SK-N-SH treated with all-trans-retinoic acid at 6 μM for 48 hours (cell line): ENCODE results near the gene RRAS2.

Experiments
- ARNTL ChIP-seq: fragments of 450-650 bp; formaldehyde crosslinking; IDR thresholded peaks from 2 replicates; pipeline ENCODE4 v1.5.0; 2020; ENCODE audit warnings: low read depth, mild to moderate bottlenecking, moderate library complexity, borderline replicate concordance
- OSR1 ChIP-seq: fragments of 250-450 bp; sonication (Bioruptor Pico); IDR thresholded peaks from 2 replicates; pipeline ENCODE4 v1.8.0; 2022; ENCODE audit warnings: moderate library complexity, mild to moderate bottlenecking, inconsistent platforms
- RARB ChIP-seq: fragments of 250-450 bp; sonication (Bioruptor Pico); IDR thresholded peaks from 2 replicates; pipeline ENCODE4 v1.8.0; 2021; ENCODE audit warnings: mild to moderate bottlenecking, moderate library complexity
- SNAI2 ChIP-seq: fragments of 250-450 bp; sonication (Bioruptor Pico); IDR thresholded peaks from 2 replicates; pipeline ENCODE4 v1.5.0; 2020; ENCODE audit warnings: mild to moderate bottlenecking, moderate library complexity
- TSHZ2 ChIP-seq: fragments of 250-450 bp; sonication (Bioruptor Pico); IDR thresholded peaks from 2 replicates; pipeline ENCODE4 v1.5.0; 2020; ENCODE audit warnings: mild to moderate bottlenecking, moderate library complexity
- ZC3H10 ChIP-seq: fragments of 250-450 bp; sonication (Bioruptor Pico); IDR thresholded peaks from 2 replicates; pipeline ENCODE4 v1.5.1; 2021; ENCODE audit warnings: mild to moderate bottlenecking, moderate library complexity
- ZFP3 ChIP-seq: fragments of 250-450 bp; sonication (Bioruptor Pico); IDR thresholded peaks from 2 replicates; pipeline ENCODE4 v1.5.0; 2020; ENCODE audit warnings: mild to moderate bottlenecking, moderate library complexity
- ZNF565 ChIP-seq: fragments of 450-650 bp; formaldehyde crosslinking; conservative IDR thresholded peaks from 2 replicates; pipeline ENCODE4 v1.5.0; 2020; ENCODE audit warnings: low read depth, mild to moderate bottlenecking, moderate library complexity
- TF ChIP-seq, protein P1 (sequence below): fragments of 250-450 bp; sonication (Bioruptor Pico); IDR thresholded peaks from 2 replicates; pipeline ENCODE4 v1.5.1; 2020; ENCODE audit warnings: low read depth, mild to moderate bottlenecking, moderate library complexity

GRCh38 chr11:14253421-14253820 lies 105.6 kb downstream of the RRAS2 start:
- TF ChIP-seq ZNF565 (no peak), RARB (no peak), ZC3H10 (no peak), OSR1 (CRISPR knock-in tag) (no peak), ZFP3 (CRISPR knock-in tag) (no peak), SNAI2 (CRISPR knock-in tag) (no peak), ARNTL (no peak), TSHZ2 (CRISPR knock-in tag) (no peak)
- TF ChIP-seq, protein P1, sequence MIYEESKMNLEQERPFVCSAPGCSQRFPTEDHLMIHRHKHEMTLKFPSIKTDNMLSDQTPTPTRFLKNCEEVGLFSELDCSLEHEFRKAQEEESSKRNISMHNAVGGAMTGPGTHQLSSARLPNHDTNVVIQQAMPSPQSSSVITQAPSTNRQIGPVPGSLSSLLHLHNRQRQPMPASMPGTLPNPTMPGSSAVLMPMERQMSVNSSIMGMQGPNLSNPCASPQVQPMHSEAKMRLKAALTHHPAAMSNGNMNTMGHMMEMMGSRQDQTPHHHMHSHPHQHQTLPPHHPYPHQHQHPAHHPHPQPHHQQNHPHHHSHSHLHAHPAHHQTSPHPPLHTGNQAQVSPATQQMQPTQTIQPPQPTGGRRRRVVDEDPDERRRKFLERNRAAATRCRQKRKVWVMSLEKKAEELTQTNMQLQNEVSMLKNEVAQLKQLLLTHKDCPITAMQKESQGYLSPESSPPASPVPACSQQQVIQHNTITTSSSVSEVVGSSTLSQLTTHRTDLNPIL (CRISPR knock-in tag) = no peak
